GM12865 (cell line): Measurements from ENCODE around the gene PGRMC1.
"Not testable (repeated sequence)": the region's sequence is repeated elsewhere in the genome, so short reads cannot be mapped to it uniquely, and the experiment has no call there.

Source experiments
- DNase-seq: peaks from one replicate; pipeline ENCODE4 v3.0.0; 2010; ENCODE audit warnings: low read depth
- H3K4me3 ChIP-seq: 2 replicates; pipeline ENCODE4 v1.5.1; 2011; ENCODE audit warnings: mild to moderate bottlenecking, low read depth, low read length, control low read depth
- TF ChIP-seq, protein P1 (sequence below): IDR thresholded peaks from 2 replicates; pipeline ENCODE4 v1.5.1; 2011; ENCODE audit warnings: low read length, control low read depth, low read depth, inconsistent platforms; ENCODE audit not compliant: insufficient read depth; ENCODE audit errors: missing control alignments

PGRMC1 gene

DNA sequence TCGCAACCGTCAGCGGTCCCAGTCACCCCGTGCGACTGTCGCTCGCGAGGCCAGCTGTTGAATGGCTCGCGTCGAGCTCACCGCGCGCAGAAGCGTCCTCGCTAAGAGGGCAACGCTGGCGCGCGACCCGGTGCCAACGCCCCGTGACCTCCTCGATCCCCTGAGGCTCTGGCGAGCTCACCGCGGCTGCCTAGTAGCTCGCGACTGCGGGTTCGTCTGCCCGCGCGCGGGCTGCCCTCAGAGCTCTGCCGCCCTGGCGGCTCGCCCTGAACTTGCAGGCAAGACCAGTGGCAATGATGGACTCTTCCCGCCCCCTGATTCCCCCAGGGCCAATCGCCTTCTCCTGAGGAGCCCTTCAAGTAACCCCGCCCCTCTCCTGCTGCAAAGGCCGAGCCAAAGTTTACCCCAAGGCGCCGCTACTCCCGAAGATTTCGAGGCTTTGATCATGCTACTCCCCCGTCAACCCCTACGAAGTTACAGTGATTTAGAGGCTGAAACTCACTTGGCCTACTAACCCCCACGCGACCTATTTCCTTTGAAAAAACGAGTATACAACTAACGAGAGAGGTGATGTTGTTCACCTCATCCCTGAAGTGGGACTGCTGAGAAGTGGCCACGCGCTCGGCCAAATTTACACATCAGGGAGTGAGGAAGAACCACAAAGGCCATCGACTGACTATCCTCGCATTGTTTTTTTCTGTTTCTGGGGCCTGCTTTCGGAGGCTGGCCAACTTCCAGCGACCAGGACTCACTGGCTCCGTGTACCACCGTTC is 37.5 kb downstream of the PGRMC1 start:
- no peak overlapping the region for H3K4me3 ChIP-seq
- TF ChIP-seq, protein P1, sequence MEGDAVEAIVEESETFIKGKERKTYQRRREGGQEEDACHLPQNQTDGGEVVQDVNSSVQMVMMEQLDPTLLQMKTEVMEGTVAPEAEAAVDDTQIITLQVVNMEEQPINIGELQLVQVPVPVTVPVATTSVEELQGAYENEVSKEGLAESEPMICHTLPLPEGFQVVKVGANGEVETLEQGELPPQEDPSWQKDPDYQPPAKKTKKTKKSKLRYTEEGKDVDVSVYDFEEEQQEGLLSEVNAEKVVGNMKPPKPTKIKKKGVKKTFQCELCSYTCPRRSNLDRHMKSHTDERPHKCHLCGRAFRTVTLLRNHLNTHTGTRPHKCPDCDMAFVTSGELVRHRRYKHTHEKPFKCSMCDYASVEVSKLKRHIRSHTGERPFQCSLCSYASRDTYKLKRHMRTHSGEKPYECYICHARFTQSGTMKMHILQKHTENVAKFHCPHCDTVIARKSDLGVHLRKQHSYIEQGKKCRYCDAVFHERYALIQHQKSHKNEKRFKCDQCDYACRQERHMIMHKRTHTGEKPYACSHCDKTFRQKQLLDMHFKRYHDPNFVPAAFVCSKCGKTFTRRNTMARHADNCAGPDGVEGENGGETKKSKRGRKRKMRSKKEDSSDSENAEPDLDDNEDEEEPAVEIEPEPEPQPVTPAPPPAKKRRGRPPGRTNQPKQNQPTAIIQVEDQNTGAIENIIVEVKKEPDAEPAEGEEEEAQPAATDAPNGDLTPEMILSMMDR = peak; percentile 6
- peak; percentile 34 for DNase-seq

DNA sequence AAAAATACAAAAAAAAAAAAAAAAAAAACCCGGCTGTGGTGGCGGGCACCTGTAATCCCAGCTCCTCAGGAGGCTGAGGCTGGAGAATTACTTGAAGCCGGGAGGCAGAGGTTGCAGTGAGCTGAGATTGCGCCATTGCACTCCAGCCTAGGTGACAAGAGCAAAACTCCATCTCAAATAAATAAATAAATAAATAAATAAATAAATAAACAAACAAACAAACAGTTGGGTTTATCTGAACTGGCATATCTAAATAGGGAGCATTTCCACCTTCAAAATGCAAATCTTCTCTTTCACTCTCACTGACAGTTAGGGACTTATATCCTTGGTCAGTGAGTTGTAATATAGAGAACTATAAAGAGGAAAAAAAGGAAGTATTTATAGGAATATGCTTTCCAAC is 46.3 kb downstream of the PGRMC1 start:
- DNase-seq = not testable (repeated sequence)

DNA sequence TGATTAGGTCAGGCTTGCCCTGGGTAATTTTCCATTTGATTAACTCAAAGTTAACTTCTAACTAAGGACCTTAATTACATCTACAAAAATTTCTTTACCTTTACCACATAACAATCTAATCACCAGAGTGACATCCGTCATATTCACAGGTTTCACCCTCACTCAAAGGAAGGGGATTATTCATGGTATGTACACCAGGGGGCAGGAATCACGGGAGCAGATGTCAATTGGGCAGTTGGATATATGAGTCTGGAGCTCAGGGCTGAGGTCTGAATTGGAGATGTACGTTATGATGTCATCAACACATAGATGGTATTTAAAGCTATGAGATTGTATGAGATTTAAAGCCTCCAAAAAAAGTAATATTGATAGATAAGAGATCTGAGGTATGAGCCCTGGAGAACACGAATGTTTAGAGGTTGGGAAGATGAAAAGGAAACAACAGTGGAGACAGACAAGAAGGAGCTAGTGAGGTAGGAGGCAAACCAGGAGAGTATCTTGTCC is 52.9 kb downstream of the PGRMC1 start:
- TF ChIP-seq, protein P1 = no peak
- DNase-seq = no peak
- H3K4me3 ChIP-seq = no peak overlapping the region

More for the DNA sequence above, 46.3 kb downstream of the PGRMC1 start:
- not testable (repeated sequence) for H3K4me3 ChIP-seq

DNA sequence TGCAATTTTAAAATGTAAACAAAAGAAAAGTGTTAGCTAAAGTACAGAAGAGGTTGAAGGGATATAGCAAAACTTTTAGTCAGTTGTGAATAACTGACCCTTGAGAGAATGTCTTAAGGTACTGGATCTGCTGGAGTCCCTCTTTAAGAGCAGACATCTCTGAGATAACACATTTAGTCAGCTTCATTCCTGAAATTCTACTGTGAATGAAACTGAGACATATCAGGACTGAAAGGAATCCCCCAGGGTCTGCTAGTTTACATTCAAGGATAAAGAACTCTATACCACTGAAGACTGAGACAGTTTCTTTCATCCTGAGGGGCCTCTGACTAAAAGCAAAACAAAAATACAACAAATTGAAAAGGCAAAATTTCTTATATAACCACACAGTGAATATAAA is 54.4 kb downstream of the PGRMC1 start:
- DNase-seq = no peak
- H3K4me3 ChIP-seq = no peak overlapping the region
- TF ChIP-seq, protein P1 = no peak

- not testable (repeated sequence) for H3K4me3 ChIP-seq, DNase-seq
Observed at GRCh38 chrX:119291246-119291645, 55.2 kb downstream of the PGRMC1 start.

GRCh38 chrX:119292445-119292844 is 56.4 kb downstream of the PGRMC1 start:
- TF ChIP-seq, protein P1 = no peak
- no peak for DNase-seq
- H3K4me3 ChIP-seq = no peak overlapping the region
